Coronary artery (tissue), 2 donors: Measurements from ENCODE around the gene SPATS2L.

ENCODE experiments used
- DNase-seq: peaks from one replicate; pipeline ENCODE4 v3.0.0-alpha.2; 2017; ENCODE audit warnings: low spot score
- H3K27ac ChIP-seq, 2 donors: fragments of 200-600 bp; sonication (generic); one replicate each; pipeline ENCODE4 v1.5.1; 2016 to 2019
- H3K4me3 ChIP-seq: fragments of 200-600 bp; sonication (generic); 2 replicates; pipeline ENCODE4 v1.5.1; 2016; ENCODE audit warnings: mild to moderate bottlenecking, moderate library complexity
- CTCF ChIP-seq: fragments of 200-600 bp; sonication (generic); IDR thresholded peaks from one replicate; pipeline ENCODE4 v1.5.1; 2019; ENCODE audit warnings: antibody characterized with exemption

The SPATS2L gene

GRCh38 chr2:200380091-200380561 lies 73.6 kb downstream of the SPATS2L start:
- TF ChIP-seq CTCF: no peak
- H3K4me3 ChIP-seq: no peak overlapping the region
- H3K27ac ChIP-seq: peak overlapping the region in 1 of 2 donors; percentile 38
- DNase-seq: no peak

- H3K4me3 ChIP-seq: no peak overlapping the region
- DNase-seq: no peak
- peak overlapping the region in 1 of 2 donors; percentile 65 for H3K27ac ChIP-seq
- no peak for TF ChIP-seq CTCF
Observed at GRCh38 chr2:200380833-200381542, 74.5 kb downstream of the SPATS2L start.

- TF ChIP-seq CTCF: no peak
- H3K27ac ChIP-seq: no peak overlapping the region
- H3K4me3 ChIP-seq: no peak overlapping the region
- DNase-seq: no peak
Observed at GRCh38 chr2:200382874-200383273, 76.4 kb downstream of the SPATS2L start.

- TF ChIP-seq CTCF: no peak
- H3K4me3 ChIP-seq: peak overlapping the region; percentile 36
- no peak for DNase-seq
Observed at GRCh38 chr2:200383380-200384110, 77.1 kb downstream of the SPATS2L start.

GRCh38 chr2:200385063-200385635 lies 78.7 kb downstream of the SPATS2L start:
- TF ChIP-seq CTCF: no peak
- H3K27ac ChIP-seq: no peak overlapping the region
- DNase-seq: no peak
- no peak overlapping the region for H3K4me3 ChIP-seq

More at GRCh38 chr2:200383380-200384110, 77.1 kb downstream of the SPATS2L start:
- H3K27ac ChIP-seq: peak overlapping the region in 1 of 2 donors; percentile 4

GRCh38 chr2:200393191-200393590 lies 86.7 kb downstream of the SPATS2L start:
- Histone ChIP-seq H3K27ac (no peak overlapping the region), H3K4me3 (no peak overlapping the region)
- TF ChIP-seq CTCF: no peak
- DNase-seq: no peak
